H1 (cell line): Measurements from ENCODE around the gene ZNF536. TPM values are rescaled to one million over a fixed set of nuclear protein-coding genes. Genes with fewer than 3 reads are reported as not detected.

ENCODE experiments used
- SIN3A ChIP-seq, 2 experiments: IDR thresholded peaks in 1 of 2; conservative IDR thresholded peaks in 1 of 2; 2 replicates each; pipeline ENCODE4 v1.6.1; 2011 to 2012; ENCODE audit warnings: low read length in 2 of 2, improper control_type of control experiment in 1 of 2, low read depth in 1 of 2, mild to moderate bottlenecking in 1 of 2
- polyA plus RNA-seq, 7 experiments: library from polyadenylated mRNA; depleted of rRNA in 3 of 7; stranded (reverse) in 5 of 7; unstranded in 2 of 7; fragments of >200 nt in 5 of 7; fragments of 200-250 nt in 2 of 7; gene quantifications; 1 replicate in 5 of 7; 2 replicates in 1 of 7; 4 replicates in 1 of 7; pipeline versions ENCODE4 v1.2.1 to v1.2.3, GENCODE V29; 2011 to 2013; ENCODE audit warnings: missing spikeins in 2 of 7, mixed read lengths in 2 of 7
- total RNA-seq: library from RNA; stranded (reverse); fragmentation: NEBNext Ultra II Directional; extraction: Animal tissue kit (Norgen Biotek cat#: 25700); gene quantifications from 2 replicates; pipeline ENCODE4 v1.2.1, GENCODE V29; 2021
- TF ChIP-seq, protein P1 (sequence below): IDR thresholded peaks from 2 replicates; pipeline ENCODE4 v1.6.1; 2012; ENCODE audit warnings: inconsistent platforms

Gene ZNF536
- total and polyA plus RNA-seq, 2 of the 8 experiments (the other 6 are each of a cell fraction or from before 2014, with no cell fraction given) = 0.09 to 0.11 TPM

GRCh38 chr19:30437869-30438268 lies 65.7 kb downstream of the ZNF536 start (continued):
- no peak for TF ChIP-seq SIN3A (conservative IDR thresholded peaks at IDR 0.05 in 1 of 2, IDR thresholded peaks at IDR 0.05 in 1 of 2; ENCODE audit: low read depth in 1 of 2, low read length in 2 of 2)
- TF ChIP-seq, protein P1, sequence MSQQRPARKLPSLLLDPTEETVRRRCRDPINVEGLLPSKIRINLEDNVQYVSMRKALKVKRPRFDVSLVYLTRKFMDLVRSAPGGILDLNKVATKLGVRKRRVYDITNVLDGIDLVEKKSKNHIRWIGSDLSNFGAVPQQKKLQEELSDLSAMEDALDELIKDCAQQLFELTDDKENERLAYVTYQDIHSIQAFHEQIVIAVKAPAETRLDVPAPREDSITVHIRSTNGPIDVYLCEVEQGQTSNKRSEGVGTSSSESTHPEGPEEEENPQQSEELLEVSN = no peak
